ENCODE measurements around the gene IPO5.

DNA sequence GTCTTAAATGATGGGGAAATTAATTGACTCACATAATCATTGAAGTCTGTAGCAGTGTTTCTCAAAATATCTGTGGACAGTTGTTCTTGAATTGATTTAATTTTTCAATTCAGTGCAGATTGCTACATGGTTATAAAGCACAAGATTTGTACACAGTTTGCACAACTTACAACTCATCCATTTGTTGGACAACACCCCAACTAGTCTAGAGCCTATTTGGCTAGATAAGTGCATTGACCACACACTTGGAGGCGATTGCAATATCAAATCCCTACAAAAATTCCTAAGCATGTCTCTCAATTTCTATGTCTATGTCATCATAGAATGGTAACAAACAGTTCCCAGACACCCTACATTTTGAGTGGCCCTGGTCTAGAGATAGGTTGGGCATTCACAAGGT, 48.0 kb upstream of the IPO5 start:
- TF ChIP-seq, protein P1, sequence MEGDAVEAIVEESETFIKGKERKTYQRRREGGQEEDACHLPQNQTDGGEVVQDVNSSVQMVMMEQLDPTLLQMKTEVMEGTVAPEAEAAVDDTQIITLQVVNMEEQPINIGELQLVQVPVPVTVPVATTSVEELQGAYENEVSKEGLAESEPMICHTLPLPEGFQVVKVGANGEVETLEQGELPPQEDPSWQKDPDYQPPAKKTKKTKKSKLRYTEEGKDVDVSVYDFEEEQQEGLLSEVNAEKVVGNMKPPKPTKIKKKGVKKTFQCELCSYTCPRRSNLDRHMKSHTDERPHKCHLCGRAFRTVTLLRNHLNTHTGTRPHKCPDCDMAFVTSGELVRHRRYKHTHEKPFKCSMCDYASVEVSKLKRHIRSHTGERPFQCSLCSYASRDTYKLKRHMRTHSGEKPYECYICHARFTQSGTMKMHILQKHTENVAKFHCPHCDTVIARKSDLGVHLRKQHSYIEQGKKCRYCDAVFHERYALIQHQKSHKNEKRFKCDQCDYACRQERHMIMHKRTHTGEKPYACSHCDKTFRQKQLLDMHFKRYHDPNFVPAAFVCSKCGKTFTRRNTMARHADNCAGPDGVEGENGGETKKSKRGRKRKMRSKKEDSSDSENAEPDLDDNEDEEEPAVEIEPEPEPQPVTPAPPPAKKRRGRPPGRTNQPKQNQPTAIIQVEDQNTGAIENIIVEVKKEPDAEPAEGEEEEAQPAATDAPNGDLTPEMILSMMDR (IDR thresholded peaks at IDR 0.05): no peak
- TF ChIP-seq POLR2AphosphoS5 (IDR thresholded peaks at IDR 0.05): no peak

All from sigmoid colon (tissue), 4 donors.